ENCODE results near the gene PTPRU.

DNA sequence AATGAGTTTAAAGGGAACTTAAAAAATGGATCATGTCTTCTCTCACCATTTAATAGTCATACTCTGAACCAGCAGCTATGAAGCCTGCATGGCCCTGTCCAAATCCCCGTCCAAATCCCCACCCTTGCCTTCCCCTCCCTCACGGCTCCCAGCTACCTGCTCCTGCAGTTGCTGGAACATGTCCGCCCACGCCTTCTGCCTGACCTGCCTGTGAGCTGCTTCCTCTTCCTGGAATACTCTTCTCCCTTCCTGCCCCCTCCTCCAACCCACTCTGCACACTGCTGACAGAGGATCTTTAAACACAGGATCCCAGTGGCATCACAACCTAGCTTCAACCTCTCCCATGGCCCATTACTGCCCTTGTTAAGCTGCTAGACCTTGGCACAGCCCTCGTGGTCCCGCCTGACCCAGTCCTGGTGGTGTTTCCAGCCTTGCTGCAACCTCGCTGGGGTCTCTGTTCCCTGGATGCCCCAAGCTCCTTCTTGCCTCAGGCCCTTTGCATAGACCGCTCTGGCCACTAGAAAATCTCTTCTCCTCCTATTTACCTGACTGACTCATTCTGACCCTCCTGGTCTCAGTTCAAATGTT, 118.3 kb downstream of the PTPRU start:
- TF ChIP-seq, protein P1, sequence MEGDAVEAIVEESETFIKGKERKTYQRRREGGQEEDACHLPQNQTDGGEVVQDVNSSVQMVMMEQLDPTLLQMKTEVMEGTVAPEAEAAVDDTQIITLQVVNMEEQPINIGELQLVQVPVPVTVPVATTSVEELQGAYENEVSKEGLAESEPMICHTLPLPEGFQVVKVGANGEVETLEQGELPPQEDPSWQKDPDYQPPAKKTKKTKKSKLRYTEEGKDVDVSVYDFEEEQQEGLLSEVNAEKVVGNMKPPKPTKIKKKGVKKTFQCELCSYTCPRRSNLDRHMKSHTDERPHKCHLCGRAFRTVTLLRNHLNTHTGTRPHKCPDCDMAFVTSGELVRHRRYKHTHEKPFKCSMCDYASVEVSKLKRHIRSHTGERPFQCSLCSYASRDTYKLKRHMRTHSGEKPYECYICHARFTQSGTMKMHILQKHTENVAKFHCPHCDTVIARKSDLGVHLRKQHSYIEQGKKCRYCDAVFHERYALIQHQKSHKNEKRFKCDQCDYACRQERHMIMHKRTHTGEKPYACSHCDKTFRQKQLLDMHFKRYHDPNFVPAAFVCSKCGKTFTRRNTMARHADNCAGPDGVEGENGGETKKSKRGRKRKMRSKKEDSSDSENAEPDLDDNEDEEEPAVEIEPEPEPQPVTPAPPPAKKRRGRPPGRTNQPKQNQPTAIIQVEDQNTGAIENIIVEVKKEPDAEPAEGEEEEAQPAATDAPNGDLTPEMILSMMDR (IDR thresholded peaks at IDR 0.05): no peak
- no peak for TF ChIP-seq ZFX (IDR thresholded peaks at IDR 0.05; ENCODE audit: borderline replicate concordance)
